Ecto neural progenitor cell (in vitro differentiated cells): ENCODE measurements around the gene TXNDC12.
"Not testable (repeated sequence)": the region's sequence is repeated elsewhere in the genome, so short reads cannot be mapped to it uniquely, and the experiment has no call there.

Experiments used
- DNase-seq: peaks from one replicate; pipeline ENCODE4 v3.0.0-alpha.2; 2018; ENCODE audit warnings: low spot score

Gene TXNDC12

GRCh38 chr1:52045666-52046195 lies 9.3 kb downstream of the TXNDC12 start:
- DNase-seq: not testable (repeated sequence)

DNA sequence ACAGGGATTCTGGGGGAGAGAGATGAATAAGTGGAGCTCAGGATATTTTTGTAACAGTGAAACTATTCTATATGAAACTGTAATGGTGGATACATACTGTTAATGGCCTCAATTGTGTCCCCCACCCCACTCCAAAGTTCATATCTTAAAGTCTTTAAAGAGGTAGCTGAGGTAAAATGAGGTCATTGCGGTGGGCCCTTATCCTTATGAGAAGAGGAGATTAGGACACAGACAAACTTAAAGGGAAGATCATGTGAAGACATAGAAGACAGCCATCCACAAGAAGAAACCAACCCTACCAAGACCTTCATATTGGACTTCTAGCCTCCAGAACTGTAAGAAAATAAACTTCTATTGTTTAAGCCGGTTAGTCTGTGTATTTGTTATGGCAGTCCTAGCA lies 9.8 kb downstream of the TXNDC12 start:
- DNase-seq: no peak

DNA sequence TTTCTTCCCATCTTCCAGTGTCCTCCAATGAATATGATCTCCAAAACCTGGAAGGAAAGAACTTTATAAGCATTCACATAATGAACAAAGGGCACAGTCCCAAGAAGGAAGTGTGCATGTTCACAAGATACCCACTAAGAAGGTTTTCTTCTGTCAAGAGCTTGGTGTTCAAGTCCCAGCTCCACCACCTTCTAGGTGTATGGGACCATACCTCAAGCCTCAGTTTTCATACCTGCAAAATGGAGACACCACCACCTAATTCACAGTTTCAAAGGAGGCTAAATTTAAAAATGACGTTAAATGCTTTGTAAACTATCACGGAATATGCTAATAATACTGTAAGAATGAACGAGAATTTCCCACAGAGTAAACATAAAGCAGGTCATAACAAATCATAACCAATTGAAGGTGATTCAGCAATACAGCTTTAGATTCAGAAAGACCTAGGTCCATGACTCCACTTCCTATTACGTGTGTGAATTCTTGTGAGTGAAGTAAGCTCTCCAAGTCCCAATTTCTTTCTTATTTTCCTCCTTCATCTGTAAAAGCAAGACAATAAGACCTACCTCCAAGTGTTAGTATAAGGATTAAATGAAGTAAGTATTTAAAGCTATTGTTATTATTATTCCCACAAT lies 13.3 kb downstream of the TXNDC12 start:
- DNase-seq: no peak

DNA sequence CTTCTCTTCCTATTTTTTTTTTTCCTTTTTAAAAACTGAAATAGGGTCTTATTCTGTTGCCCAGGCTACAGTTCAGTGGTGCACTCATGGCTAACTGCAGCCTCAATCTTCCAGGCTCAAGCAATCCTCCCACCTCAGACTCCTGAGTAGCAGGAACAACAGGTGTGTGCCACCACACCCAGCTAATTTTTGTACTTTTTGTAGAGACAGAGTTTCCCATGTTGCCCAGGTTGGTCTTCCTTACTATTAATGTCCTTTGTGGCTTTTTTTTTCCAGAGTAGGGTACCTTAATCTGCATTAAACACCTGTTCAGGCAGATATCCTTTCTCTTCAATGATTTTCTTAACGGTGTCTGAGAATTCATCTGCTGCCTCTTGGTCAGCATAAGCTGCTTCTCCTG lies 17.1 kb downstream of the TXNDC12 start:
- DNase-seq: no peak

- DNase-seq: no peak
Measured at GRCh38 chr1:52037402-52037814, 17.6 kb downstream of the TXNDC12 start.

DNA sequence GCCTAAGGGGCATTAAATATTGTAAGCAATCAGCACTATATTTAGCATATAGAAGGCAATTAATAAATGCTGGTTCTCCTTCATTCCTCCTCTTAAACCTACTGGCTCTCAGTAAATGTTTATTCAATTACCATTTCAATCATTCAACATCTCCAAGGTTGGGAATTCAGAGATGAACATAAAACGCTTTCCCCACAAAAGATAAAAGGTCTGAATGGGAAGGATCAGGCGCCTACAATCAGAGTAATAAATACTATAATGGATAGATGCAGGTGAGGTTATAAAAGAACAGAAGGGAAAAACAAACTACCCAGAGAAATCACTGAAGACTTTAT lies 21.0 kb downstream of the TXNDC12 start:
- DNase-seq: no peak

- peak; percentile 83 for DNase-seq
Measured at GRCh38 chr1:52033190-52034049, 21.6 kb downstream of the TXNDC12 start, which contains the start of gene KTI12. Gene KTI12, minus strand, starts transcription at chr1:52033810. Its CDS starts 49 bp downstream, at chr1:52033761.

- DNase-seq: peak; percentile 59
Measured at GRCh38 chr1:52032785-52033131, 22.2 kb downstream of the TXNDC12 start.

GRCh38 chr1:52032124-52032784 lies 22.7 kb downstream of the TXNDC12 start:
- DNase-seq: no peak

- DNase-seq: not testable (repeated sequence)
Measured at GRCh38 chr1:52028839-52029238, 26.2 kb downstream of the TXNDC12 start.

- no peak for DNase-seq
Measured at GRCh38 chr1:52028328-52028727, 26.7 kb downstream of the TXNDC12 start.

GRCh38 chr1:52026278-52026677 lies 28.7 kb downstream of the TXNDC12 start:
- no peak for DNase-seq

DNA sequence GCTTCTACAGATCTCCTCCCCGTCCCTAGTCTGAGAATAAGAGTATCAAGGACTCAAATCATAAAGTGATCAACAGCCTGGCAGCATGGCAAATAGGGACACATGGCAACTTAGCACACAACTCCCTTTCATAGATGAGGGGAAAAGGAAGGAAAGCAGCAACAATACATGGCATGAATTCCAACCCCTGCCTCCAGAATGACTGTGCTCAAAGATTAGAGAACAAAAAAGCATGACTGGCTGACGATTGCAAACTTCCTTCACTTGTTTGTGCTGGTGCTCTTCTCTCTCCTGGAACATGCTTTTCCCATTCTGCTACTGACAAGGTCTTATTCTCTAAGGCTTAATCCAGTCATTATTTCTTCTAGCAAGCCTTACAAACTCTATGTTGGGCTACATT lies 32.9 kb downstream of the TXNDC12 start:
- no peak for DNase-seq

DNA sequence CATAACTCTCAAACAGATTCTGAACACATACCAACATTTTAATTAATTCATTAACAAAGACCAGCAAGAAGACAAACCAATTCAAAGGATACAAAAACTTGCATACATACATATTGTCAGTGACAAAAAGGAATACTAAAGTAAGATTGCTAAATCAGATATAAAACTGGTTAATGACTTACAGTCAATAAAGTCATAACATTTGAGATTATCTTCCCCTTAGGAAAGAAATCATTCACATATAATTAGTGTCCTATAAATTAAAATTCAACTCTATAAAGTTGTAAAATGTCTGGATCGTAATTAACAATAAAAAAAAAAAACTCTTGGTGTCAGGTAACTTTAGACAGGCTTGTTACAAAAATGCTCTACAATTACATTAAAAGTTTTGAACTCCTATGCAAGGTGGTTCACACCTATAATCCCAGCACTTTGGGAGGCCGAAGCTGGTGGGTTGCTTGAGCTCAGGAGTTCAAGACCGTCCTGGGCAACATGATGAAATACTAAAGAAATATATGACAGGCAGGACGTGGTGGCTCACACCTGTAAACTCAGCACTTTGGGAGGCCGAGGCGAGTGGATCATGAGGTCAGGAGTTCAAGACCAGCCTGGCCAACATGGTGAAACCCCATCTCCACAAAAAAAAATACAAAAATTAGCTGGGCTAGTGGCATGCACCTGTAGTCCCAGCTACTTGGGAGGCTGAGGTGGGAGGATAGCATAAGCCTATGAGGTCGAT lies 46.8 kb downstream of the TXNDC12 start:
- no peak for DNase-seq

DNA sequence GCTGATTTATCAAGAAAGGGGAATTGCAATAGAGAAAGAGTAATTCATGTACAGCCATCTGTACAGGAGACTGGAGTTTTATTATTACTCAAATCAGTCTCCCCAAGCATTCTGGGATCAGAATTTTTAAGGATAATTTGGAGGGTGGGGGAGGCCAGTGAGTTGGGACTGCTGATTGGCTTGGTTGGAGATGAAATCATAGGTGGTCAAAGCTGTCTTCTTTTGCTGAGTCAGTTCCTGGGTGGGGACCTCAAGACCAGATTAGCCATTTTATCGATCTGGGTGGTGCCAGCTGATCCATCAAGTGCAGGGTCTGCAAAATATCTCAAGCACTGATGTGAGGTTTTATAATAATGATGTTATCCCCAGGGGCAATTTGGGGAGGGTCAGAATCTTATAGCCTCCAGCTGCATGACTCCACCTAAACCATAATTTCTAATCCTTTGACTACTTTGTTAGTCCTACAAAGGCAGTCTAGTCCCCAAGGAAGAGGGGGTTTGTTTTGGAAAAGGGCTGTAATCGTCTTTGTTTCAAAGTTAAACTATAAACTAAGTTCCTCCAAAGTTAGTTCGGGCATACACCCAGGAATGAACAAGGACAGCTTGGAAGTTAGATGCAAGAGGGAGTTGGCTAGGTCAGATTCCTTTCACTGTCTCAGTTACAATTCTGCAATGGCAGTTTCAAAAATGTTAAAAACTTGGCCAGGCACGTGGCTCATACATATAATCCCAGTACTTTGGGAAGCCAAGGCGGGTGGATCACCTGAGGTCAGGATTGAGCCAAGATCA lies 47.6 kb downstream of the TXNDC12 start:
- no peak for DNase-seq

- DNase-seq: not testable (repeated sequence)
Measured at GRCh38 chr1:52006081-52006553, 48.9 kb downstream of the TXNDC12 start.

GRCh38 chr1:52005548-52005947 lies 49.4 kb downstream of the TXNDC12 start:
- not testable (repeated sequence) for DNase-seq

DNA sequence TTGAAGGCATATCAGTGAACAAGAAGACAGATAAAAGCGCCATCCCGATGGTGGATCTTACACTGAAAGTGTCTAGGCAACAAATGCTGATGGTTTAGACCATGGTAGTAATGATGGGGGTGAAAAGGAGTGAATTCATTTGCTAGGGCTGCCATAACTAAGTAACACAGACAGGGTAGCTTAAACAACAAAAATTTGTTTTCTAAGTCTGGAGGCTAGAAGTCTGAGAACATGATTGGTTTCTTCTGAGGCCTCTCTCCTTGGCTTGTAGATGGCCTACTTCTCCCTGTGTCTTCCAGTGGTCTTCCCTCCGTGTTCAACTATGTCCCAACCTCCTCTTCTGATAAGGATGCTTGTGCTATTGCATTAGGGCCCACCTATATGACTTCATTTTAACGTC lies 51.1 kb downstream of the TXNDC12 start:
- DNase-seq: no peak

DNA sequence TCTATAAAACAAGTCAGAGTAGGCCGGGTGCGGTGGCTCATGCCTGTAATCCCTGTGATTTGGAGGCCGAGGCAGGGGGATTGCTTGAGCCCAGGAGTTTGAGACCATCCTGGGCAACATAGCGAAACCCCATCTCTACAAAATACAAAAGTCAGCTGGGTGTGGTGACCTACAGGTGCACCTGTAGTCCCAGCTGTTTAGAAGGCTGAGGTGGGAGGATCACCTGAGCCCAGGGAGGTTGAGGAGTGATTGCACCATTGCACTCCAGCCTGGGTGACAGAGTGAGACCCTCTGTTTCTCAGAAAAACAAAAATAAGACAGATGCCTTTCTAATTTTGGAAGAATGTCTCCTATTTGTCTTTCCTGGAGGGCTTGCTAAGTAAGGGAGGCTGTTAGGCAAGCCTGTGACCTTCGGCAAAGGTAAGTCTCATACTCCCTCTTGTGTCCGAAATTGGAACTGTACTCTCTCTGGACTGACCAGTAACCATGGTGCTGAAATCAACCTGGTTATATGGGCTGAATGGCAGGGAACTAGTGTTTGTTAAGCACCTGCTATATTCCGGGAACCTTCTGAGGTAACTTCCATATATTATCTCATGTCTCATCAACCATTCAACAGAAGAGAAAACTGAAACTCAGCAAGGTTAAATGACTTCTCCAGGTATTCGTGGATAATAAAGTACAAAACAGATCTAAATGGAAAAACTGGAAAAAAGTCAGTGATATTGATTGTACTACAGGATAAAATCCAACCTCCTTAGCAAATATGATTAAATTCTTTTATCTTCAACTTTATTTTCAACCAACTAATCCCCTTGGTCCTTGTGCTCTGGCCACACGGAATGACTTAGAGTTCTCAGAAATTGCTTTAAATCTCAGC lies 52.7 kb downstream of the TXNDC12 start:
- peak; percentile 58 for DNase-seq

- no peak for DNase-seq
Measured at GRCh38 chr1:51998701-51999100, 56.3 kb downstream of the TXNDC12 start.
